CD1c-positive myeloid dendritic cell (primary cell): Measurements from ENCODE around the gene NLN.
"Not testable (repeated sequence)": the region's sequence is repeated elsewhere in the genome, so short reads cannot be mapped to it uniquely, and the experiment has no call there.

Experiments used
- DNase-seq: peaks from one replicate; pipeline ENCODE4 v3.0.0-alpha.2; 2016; ENCODE audit errors: extremely low spot score

NLN gene

DNA sequence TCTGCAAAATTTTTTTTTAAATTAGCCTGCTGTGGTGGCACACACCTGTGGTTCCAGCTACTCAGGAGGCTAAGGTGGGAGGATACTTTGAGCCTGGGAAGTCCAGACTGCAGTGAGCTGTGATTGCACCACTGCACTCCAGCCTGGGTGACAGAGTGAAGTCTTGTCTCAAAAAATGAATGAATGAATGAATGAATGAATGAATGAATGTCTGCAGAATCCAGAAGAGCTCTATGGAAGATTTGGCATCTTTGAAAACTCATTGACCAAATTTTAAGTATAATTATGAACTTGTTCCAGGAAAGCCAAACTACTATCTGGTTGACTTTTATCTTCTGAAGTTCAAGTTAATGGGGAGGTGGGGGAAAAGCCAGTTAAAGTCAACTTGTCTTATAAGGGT, 110.1 kb downstream of the NLN start:
- DNase-seq = no peak

DNA sequence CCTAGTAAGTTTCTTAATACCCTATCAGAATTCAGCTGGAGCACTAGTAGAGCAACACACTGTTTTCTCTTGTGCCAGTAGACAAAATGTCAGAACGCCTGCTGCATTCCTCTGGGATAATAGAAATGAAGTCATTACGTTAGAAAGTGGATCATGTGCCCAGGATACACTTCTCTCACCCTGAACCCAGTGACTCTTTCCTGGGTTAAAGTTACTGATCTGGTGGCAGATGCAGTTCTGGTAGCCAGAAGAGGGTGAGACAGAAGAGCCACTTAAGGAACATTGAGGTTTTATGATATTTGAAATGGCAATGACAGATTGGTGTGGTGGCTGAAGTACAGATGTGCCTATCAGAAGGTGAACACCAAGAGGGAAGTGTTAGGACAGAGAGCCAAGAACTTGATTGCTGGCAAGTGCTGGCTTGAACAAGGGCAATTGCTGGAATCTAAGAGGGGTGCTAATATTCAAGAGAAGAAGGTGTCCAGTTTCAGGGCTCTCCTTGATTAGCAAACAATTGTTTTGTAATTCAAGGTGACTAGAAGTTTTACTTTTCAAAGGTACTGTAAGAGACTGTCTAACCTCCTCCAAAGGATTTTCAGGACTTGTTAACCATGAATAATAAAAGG, 110.7 kb downstream of the NLN start:
- DNase-seq = no peak

DNA sequence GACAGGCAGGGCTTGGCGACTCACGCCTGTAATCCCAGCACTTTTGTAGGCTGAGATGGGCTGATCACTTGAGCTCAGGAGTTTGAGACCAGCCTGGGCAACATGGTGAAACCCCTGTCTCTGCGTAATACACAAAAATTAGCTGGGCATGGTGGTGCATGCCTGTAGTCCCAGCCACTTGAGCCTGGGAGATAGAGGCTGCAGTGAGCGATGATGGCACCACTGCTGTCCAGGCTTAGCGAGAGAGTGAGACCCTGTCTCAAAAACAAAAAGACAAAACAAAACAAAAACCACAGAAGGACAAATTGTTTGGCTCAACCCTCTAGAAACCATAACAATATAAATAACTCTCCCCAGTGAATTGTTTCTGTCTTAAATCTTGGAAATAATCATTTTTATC, 111.8 kb downstream of the NLN start:
- no peak for DNase-seq

DNA sequence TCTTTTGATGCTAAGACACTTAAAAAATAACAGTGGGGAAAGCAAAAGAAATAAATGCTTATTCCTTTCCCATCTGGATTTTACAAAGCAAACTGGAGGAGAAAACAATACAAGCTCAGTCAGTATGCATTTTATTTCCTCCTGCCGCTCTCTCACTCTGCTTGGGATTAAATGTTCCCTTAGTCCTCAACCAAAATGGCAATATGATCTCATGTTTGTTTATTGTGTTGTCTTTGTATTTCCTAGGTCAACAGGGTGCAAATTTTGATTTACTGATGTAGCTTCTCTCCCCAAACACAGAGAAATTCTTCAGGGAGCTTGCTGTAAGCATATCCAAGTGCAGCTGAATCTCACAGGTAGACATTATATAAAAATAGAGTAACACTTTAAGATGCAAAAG, 112.3 kb downstream of the NLN start:
- no peak for DNase-seq

DNA sequence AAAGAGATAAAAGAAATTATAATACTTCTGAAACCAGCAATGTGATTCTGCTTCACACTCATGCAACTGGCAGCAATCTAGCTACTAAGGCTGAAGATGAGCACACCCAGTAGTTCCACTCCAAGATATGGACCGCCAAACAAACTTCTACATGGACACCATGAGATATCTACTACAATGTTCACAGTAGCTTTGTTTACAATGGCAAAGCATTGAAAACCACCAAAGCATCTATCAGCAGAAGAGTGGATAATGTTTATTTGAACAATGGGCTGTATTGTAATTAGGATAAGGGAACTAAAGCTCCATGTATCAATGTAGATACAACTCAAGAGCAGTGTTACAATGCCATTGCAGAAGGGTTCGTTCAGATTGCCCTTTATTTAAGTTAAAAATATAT, 113.2 kb downstream of the NLN start:
- DNase-seq = no peak

DNA sequence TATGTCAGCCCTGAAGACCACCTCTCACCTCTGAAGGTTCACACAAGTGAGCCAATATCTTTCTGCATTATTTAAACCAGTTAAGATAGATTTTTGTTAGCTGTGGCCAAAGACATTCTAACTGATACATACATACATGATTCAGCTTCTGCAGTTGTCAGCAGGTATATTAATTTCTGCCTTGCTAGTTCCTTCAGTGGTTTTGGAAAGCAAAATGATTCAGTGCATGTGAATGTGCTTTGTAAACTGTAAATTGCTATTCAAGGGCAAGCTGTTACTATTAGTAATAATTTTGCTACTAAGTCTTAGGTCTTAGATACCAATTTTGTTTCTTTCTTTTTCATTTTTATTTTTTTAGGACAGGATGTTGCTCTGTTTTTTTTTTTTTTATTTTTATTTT, 115.1 kb downstream of the NLN start:
- no peak for DNase-seq

DNA sequence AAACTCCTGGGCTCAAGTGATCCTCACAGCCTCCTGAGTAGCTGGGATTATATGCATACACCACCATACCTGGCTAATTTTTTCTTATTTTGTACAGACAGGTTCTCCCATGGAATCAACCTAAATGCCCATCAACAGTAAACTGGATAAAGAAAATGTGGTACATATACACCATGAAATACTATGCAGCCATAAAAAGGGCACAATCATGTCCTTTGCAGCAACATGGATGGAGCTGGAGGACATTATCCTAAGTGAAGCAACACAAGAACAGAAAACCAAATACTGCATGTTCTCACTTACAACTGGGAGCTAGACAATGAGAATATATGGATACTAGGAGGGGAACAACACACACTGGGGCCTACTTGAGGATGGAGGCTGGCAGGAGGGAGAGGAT, 117.2 kb downstream of the NLN start:
- DNase-seq = not testable (repeated sequence)

DNA sequence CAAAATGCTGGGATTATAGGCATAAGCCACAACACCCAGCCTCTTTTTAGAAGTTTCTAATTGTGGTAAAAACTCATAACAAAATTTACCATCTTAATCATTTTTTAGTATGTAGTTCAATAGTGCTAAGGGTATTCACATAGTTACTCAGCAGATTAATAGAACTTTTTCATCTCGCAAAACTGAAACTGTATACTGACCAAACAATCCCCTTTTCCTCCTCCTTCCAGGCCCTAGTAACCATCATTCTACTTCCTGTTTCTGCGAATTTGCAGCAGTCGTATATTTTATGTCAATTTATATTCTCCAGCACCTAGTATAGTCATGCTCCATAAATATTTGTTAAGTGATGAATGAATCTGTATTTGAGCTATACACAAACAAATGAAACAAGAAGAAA, 118.1 kb downstream of the NLN start:
- DNase-seq = no peak

DNA sequence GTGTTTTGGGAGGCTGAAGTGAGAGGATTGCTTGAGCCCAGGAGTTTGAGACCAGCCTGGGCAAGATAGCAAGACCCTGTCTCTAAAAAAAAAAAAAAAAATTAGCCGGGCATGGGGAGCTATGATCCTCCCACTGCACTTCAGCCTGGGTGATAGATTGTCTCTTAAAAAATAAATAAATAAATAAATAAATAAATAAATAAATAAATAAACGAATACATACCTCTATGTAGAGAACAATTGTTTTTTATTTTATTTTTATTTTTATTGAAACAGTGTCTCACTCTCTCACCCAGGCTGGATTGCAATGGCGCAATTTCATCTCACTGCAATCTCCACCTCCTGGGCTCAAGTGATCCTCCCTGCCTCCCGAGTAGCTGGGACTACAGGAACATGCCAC, 122.8 kb downstream of the NLN start:
- DNase-seq = not testable (repeated sequence)

DNA sequence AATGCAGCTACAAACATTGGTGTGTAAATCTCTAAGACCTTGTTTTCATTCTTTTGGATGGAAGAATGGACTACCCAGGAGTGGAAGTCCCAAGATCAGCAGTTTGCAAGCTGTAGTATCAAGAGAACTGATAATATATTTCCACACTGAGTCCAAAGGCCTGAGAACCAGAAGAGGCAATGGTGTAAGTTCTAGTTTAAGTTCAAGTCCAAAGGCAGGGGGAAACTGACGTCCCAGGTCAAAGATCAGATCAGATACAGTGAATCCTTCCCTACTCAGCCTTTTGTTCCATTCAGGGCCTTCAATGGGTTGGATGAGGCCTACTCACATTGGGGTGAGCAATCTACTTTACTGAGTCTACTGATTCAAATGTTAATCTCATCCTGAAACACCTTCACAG, 124.1 kb downstream of the NLN start:
- DNase-seq = no peak

DNA sequence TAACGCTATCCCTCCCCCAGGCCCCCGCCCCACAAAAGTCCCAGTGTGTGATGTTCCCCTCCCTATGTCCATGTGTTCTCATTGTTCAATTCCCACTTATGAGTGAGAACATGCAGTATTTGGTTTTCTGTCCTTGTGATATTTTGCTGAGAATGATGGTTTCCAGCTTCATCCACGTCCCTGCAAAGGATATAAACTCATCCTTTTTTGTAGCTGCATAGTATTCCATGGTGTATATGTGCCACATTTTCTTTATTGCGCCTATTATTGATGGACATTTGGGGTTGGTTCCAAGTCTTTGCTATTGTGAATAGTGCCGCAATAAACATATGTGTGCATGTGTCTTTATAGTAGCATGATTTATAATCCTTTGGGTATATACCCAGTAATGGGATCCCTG, 125.0 kb downstream of the NLN start:
- DNase-seq = not testable (repeated sequence)

DNA sequence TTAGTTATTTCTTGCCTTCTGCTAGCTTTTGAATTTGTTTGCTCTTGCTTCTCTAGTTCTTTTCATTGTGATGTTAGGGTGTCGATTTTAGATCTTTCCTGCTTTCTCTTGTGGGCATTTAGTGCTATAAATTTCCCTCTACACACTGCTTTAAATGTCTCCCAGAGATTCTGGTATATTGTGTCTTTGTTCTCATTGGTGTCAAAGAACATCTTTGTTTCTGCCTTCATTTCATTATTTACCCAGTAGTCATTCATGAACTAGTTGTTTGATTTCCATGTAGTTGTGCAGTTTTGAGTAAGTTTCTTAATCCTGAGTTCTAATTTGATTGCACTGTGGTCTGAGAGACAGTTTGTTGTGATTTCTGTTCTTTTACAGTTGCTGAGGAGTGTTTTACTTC, 127.9 kb downstream of the NLN start:
- DNase-seq = not testable (repeated sequence)

DNA sequence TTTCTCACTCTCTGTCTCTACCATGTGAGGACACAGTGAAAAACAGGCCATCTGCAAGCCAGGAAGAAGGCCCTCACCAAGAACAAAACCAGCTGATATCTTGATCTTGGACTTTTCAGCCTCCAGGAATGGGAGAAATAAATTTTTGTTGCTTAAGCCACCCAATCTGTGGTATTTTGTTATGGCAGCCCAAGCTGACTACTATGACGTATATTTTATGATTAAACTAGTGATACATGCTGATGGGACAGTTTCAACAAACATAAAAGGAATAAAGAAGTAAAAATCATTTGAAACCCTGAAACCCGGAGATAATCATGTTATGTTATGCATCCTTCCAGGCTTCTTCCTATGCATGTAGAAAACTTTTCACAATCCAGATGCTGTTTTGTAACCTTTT, 132.9 kb downstream of the NLN start:
- no peak for DNase-seq

DNA sequence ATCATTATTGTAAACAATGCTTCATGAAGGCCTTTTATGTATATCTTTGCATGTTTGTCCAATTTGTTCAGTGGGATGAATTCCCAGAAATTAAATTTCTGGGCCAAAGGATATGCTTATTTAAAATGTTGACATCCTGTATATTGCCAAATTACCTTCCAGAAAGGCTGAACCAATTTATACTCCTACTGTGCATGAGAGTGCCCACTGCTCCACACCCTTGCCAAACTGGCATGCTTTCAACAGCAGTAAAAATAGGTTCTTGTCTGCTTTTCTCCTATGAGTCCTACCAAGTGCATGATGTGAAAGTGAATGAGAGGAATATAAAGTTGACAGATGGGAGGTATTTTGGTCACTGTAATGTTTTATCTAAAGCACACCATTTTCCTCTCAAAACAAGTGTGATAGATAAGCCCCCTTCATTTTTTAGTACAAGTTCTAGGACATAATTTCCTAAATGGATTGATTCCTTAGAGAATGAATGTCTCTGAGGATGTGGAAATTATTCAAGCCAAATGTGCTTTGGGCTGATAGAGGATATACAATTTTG, 133.8 kb downstream of the NLN start:
- DNase-seq = no peak

DNA sequence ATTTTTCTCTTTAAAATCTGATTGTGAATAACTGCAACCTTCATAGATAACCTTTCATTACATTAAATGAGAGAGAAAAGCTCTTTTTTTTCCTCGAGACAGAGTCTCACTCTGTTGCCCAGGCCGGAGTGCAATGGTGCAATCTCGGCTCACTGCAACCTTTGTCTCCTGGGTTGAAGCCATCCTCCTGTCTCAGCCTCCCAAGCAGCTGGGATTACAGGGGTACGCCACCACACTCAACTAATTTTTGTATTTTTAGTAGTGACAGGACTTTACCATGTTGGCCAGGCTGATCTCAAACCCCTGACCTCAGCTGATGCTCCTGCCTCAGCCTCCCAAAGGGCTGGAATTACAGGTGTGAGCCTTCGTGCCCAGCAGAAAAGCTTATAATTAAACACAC, 134.5 kb downstream of the NLN start:
- no peak for DNase-seq

DNA sequence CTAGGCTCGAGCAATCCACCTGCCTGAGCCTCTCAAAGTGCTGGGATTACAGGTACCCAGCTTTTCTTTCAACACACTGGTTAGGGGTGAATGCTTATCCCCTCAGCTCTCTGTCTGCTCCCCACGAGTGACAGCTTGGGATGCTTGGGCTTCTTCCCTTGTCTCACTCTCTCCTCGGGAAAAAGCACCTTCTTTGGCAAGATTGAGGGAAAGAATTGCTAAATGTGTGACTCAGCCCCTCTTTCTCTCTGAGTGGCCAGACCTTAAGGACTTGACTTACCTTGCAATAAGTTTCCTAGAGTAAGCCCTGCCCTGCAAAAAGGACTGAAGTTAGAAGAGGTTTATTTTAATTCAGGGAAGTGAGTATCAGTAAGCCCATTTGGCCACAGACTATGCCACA, 136.3 kb downstream of the NLN start:
- DNase-seq = no peak

DNA sequence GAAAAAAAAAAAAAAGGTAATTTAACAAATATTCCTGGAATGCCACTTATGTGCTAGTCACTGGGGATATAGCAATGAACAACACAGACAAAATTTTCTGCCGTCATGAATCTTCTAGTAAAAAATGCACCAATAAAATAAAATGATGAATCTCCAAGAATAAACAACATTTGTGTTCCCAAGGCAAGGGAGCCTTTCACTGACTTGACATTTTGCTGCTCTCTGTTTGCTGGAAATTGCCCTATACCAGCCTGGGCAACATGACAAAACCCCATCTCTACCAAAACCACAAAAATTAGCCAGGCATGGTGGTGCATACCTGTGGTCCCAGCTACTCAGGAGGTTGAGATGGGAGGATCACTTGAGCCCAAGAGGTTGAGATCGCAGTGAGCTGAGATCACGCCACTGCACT, 139.8 kb downstream of the NLN start:
- no peak for DNase-seq

DNA sequence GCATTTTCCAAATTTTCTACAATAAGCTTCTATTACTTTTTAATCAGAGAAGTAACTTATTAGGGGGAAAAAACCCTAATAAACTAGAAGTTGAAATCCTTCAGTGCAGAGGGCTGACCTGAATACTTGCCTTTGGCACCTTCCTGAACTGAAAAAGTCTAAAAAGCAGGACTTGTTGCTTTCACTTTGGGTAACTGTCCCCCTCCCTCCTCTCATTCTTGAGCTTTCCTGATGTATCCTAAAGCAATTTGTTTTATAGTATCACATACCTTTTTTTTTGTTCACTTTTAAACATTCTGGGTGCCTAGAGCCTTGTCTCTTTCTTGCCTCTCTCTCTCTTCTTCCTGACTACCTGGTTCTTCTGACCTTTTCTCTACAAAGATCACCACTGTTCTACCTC, 140.4 kb downstream of the NLN start:
- DNase-seq = no peak

DNA sequence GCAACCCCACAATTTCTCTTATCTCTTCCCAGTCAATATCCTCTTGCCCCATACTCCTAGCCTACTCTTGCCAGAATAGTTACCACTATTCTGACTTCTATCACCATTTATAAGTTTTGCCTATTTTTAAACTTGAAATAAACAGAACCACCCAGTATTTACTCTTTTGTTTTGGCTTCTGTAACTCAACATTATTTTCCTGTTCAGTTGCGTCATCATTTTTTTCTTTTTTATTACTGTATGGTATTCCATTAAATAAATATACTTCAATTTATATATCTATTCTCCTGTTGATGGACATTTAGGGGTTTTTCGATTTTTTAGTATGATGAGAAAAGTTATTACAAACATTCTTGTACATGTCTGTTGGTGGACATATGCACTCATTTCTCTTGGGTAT, 141.7 kb downstream of the NLN start:
- no peak for DNase-seq

DNA sequence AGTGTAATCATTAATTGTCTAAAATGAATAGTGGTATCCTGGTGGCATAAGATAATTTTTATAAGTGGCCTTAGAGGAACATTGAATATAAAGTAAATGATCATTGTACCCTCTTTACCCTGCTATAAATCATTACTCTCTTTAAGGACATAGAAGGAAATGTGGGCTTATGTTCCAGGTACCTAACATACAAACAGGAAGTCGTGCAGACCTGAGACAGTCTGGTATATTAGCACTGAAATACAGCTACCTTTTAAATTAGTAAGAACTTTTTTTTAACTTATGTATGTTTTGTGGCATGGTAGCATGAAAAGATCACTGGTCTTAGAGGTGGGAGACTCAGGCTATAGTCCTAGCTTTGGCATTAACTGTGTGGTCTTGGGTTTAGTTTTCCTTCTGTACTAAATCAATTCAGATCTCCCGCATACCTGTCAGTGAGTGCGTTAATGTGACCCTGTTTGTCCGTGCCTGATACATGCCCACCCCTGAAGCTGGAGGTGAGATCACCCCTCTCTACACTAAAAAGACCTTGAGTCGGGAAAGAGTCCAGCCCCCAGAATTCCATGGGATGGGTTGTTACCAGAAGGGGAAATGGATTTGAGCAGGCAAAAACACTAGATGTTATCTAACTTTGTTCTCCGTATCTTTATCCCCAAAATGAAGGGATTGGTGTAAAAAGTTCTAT, 145.0 kb downstream of the NLN start:
- no peak for DNase-seq

DNA sequence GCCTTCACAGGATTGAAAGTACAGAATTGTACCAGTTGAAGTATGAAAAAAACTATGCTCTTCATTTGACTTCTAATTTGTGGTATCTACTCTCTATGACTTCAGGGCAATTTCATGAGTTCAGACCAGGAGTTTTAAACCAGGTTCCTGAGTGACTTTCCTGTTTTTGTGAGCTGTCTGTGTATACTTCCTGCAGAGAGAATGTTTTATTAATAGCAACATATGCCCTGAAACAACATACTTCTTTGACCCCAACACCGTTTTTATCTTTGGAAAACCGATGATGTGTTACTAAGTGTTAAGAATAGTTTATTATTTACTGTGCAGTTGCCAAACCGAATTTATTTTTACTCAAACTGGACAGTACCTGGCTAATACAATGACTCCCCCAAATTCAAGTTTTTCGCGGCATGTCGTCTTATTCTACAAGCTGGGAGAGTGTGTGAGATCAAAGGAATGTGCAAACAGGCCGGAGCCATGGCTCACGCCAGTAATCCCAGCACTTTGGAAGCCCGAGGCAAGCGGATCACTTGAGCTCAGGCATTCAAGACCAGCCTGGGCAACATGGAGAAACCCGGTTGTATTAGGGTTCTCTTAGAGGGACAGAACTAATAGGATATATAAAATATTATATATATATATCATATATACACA, 145.7 kb downstream of the NLN start:
- no peak for DNase-seq

DNA sequence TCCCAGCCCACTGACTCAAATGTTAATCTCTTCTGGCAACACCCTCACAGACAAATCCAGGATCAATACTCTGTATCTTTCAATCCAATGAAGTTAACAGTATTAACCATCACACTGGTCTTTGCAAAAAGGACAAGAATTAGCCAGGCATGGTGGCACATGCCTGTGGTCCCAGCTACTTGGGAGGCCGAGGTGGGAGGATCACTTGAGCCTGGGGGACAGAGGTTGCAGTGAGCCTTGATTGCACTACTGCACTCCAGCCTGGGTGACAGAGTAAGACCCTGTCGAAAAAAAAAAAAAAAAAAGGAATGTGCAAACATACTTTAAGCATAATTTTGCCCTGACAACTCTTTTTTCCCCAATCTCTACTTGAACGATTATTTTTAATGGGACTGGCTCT, 146.5 kb downstream of the NLN start:
- no peak for DNase-seq

DNA sequence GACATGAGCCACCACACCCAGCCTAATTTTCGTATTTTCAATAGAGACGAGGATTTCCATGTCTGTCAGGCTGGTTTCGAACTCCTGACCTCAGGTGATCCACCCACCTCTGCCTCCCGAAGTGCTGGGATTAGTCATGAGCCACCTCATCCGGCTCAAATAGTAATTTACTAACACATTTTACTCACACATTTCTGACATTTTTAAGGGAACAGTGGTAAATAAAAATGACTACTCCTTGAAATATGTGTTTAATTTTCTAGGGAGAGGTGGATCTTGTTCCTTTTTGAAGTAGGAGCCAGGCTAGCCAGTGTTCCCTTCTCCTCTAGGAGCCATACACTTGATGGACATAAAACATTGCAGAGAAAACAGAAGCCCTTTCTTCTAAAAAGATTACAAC, 149.2 kb downstream of the NLN start:
- no peak for DNase-seq
